GM19023 (cell line): ENCODE results near the gene ADA.

Source experiments
- ATAC-seq: cut with Tn5 transposase; IDR thresholded peaks from one replicate; pipeline ENCODE4 v1.9.1; 2021; ENCODE audit warnings: mild to moderate bottlenecking, moderate library complexity; ENCODE audit not compliant: unreplicated experiment

Gene ADA

DNA sequence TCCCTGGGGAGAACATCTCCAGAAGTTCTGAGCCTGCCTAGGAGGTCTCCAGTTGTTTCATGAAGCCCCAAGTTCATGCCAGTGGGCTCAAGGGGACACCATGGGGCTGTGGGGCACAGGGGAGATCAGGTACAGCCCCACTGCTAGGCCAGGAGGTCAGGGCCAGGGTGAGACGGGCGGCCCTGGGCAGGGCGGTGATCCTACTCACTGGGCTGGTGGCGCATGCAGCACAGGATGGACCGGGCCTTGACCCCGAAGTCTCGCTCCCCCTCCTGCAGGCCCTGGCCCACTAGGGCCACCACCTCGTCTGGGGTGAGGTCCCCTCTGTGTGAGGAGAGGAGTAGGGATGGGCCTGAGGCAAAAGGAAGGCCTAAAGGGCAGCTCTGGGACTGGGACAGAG, 26.1 kb downstream of the ADA start:
- no peak for ATAC-seq

DNA sequence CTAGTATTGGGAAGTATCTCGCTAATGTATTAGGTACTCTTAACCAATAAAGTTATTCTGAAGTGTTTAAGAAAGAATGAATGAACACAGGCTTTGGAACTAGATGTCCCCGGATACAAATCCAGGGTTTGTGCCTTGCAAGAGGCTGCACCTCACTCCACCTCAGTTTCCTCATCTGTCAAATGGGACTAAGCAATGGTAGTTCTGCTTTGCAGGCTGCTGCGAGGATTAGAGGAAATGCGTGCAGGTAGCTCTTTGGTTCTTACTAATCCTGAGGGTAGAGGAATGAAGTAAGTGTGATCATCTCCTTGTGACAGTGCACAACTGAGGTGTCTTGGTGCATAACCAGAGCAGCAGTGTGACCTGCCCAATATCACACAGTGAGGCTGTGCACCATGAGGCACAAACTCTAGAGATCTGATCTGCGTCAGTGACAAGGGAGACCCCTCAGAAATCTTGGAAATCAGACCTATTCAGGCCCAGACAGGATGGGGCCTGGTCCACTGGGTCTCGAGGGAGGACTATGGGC, 26.7 kb downstream of the ADA start:
- no peak for ATAC-seq

DNA sequence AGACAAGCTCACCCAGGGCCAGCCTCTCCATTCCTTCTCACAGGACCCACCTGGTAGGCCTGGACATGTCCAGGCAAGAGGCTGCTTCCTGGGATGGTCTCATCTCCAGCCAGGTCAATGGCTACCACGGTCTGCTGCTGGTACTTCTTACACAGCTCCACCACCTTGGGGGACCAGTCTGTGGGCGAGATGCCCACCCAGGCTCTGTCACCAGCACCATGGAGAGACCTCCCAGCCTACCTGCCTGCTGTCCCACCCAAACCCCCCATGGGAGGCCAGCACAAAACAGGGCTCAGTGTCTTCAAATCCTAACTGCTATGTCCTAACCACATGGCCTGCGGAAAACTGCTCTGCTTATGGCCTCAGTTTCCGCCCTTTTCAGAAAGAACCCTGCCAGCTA, 27.3 kb downstream of the ADA start:
- ATAC-seq = no peak

DNA sequence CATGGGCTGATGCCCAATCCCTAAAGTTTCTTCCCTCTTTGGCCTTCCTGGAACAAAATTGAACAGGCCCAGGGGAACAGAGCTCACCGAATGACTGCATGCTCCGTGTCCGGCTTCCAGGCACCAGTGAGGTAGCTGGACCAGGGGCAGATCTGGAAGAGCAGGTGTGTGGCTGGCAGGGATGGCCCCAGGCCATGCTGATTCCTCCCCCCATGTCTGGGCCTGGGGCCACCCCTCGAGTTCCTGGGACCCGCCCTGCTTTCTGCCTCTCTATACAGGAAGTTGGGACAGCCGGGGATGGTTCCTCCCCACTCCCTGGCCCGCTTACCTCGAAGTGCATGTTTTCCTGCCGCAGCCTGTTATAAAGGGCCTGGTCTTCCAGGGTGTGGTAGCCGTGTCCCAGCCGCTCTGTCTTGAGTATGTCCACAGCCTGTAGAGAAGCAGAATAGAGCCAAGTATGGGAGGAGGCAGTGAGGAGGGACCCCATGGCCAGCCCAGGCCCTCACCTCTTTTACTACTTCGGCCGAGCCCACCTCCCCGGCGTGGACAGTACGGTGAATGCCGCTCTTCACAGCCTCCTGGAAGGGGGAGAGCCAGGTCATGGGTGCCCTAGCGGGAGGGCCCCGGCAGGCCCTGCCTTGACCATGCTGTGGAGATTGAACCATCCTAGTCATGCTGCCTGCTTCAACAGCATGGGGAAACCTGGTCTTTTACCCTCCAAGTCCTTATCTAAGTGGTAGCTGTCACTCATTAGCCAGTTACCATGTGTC, 28.8 kb downstream of the ADA start:
- no peak for ATAC-seq

DNA sequence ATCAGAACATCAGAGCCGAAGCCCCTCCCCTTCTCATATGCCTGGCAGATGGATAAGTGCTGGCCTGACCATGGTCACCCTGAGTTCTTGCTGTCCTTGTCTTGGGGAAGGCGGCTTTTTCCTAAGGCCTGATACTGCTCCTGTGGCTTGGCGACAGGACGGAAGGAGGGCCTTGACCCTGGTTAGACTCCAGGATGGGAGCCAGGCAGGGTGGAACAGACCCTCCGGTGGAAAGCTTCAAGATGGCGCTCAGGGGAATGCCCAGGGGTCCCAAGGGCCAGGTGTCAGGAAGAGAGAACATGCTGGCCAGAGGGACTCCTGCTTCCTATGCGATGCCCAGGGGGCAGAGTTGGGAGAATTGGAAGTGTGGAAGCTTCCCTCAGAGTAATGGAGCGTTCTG, 29.6 kb downstream of the ADA start:
- no peak for ATAC-seq

DNA sequence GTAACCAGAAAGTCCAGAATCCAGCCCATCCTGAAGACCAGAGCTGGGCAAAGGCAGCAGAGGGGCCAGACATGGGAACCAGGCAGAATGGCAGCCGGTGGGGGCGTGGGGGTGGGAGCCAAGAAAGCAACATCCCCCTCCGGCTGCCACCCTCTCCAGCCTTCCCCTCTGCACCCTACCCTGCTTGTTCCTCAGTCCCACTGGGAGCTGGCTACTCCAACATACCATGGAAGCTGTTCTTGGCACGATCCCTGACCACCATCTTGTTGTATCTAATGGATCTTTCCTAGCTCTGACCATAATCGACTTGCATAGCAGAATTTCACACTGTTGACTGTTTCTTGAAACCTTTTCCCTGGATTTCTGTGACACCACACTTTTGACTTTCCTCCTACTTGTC, 30.2 kb downstream of the ADA start:
- ATAC-seq = no peak

DNA sequence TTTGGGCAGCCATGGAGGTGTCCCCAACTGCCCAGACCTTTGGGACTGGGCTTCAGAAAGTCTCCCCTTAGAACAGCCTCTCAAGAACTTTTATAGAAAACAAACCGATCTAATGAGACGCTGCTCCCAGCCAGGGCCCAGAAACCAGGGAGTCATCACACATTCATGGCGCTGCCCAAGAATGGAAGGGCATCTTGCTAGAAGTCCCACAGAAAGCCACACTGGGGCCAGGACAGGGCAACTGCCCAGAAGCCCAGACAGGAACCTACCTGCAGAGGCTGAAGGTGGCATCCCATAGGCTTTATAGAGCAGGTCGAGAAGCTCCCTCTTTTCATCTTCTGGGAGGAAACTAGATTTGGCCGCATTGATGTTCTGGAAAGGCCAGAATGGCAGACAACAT, 31.5 kb downstream of the ADA start:
- no peak for ATAC-seq

DNA sequence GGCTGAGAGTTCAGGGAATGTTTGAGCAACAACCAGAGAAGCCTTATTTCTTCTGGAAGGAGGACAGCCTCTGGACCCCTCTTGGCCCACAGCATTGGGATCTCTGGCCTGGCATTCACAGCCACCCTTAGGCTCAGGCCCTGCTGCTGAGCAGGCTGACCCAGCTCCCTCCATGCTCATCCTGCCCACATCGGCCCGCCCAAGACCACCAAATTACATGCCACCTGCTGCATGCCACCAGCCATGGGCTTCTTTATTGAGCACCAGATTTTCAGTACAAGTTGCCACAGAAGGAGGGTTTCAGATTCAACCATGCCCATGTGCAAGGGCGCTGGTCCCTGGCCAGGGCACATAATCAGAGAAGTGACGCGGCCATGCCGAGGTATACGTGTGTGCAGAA, 32.2 kb downstream of the ADA start:
- no peak for ATAC-seq

DNA sequence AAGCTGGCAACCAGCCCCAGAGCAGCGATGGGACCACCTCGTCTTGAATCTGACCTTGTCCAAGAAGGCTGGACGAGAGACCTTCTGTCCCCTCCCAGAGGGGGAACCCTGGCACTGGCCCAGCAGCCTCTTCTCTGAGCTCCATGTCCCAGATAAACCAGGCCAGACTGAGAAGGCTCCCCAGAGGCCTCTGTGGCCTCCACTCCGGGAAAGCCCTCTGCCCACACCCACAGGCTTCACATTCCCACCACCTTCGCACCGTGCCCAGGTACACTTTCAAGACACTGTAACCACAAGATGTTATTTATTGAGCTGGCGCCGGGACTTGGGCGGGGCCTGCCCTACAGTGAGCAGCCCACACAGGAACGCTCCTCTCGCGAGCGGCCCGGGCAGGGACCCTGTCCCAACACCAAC, 33.2 kb downstream of the ADA start:
- no peak for ATAC-seq

DNA sequence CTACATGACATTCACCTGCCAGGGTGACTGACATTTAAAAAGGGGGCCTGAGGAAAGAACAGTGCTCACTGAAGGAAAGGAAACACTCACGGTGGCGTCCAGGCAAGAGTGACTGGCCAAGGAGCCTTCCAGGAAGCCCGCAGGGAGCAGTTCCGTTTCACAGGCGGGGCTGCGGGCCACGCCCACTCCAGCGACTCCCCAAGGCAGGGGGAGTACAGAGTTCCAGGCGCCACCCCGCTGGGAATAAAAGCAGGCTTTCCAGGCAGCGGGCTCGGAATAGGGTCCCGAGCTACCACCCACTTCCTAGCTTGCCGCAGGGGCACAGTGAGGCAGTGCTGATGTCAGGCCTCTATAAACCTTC, 34.9 kb downstream of the ADA start:
- no peak for ATAC-seq

DNA sequence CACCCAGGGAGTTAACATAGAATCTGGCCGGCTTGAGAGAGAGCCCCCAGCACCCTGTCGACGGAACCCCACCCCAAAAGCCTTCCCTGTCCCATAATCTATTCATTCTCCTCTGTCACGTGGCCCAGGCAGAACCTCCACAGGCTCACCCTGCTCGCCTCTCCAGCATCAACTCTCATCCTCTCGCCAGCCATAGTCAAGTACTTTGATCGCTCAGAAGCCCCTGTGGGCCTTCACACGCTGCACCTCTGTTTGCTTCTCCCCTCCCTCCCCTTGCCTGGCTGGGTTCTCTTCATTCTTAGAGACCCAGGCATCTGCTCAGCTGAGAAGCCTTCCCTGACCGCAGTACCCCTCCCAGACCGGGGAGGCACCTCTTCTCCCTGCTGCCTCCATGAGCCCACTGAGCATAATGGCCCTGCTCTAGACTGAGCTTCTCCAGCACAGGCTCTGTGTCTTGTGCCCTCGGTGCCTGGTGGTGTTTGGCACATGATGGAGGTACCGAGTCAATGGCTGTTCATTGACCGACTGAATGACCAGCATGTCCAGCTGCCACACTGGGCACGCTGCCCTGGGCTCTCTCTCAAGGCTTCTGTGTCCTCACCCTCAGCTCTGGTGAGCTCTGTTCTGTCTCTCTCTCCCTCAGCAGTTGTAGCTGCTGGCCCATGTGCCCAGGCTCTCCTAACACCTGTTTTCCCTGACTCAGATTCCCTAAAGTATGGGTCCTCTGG, 35.5 kb downstream of the ADA start:
- ATAC-seq = no peak

DNA sequence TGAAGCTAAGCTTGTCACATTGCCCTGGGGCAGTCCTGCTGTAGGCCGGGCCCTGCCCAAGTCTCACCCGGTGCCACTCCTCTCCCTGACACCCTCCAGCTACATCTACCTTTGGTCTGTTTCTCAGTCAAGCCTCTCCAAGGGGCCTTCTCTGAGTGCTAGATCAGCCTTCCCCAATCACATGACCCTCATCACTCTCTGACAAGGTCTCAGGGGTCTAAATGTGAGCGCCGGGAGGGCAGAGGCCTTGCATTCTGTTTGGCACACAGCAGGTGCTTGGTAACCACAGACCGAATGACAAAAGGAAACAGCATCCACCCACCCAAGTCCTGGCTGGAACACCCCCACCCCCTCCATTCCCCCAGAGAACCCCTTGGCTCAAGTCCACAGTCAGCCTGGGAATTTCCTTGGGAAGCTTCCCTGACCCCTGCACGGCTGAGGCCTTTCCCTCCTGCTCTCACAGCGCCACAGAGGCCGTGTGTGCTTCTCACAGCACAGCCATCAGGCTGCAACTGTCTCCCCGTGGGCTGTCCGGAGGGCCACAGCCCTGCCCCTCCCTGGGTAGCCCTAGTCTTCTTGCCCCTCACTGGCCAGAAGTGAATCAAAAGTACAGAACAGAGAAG, 36.2 kb downstream of the ADA start:
- no peak for ATAC-seq

DNA sequence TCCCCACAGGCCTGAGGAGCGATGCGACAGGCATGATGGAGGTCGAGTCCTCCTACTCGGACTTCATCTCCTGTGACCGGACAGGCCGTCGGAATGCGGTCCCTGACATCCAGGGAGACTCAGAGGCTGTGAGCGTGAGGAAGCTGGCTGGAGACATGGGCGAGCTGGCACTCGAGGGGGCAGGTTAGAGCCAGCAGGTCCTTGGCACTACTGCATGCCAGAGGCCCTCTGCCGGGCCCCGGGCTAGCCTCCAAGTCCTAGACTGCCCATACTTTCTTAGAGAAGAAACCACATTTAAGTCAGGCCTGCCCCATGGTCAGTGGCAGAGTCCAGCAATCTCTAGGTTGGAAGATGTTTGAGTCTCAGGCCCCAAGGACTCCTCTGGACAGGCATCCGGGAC, 37.0 kb downstream of the ADA start:
- no peak for ATAC-seq

DNA sequence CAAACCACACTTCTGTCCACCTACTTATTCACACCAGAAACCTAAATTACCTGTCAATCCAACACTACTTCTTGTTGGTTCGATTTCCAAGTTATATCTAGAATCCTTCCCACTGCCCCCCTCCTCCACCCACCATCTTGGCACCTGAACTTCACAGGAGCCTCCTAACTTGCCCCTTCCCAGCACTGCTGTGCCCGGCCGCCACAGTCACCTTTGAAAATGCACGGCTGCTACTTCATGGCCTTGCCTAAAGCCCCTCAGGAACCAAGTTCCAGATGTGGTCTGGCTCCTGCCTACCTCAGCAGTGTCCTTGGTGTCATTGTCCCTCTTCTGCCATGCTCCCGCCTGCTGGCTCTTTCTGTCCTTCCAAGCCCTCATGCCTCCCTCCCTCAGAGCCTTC, 37.9 kb downstream of the ADA start:
- ATAC-seq = no peak

DNA sequence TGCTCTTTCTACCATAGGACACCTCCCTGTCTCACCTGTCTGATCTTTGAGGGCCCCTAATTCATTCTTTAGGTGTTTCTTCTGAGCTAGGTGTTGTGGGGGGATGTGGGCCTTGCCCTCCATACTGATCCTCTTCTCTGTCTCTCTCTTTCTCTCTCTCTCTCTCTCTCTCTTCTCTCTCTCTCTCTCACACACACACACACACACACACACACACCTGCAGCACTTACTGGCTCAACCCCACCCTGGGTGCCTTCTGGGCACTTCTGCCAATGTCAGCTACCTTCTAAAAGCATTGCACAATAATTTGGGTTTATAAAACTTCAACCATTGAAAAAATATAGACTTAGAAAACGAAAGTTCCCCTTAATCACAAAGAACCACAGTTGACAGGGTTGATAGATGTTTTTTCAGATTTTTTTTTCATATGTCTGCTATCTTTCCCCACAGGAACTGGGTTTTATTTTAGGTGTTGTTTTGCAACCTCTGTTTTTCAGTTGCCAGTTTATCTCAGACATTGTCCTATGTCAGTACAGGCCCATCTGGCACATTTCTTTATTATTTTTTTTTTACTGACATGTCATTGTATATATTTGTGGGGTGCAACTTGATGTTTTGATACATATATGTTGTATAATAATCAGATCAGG, 41.1 kb downstream of the ADA start:
- peak; percentile 11 for ATAC-seq

DNA sequence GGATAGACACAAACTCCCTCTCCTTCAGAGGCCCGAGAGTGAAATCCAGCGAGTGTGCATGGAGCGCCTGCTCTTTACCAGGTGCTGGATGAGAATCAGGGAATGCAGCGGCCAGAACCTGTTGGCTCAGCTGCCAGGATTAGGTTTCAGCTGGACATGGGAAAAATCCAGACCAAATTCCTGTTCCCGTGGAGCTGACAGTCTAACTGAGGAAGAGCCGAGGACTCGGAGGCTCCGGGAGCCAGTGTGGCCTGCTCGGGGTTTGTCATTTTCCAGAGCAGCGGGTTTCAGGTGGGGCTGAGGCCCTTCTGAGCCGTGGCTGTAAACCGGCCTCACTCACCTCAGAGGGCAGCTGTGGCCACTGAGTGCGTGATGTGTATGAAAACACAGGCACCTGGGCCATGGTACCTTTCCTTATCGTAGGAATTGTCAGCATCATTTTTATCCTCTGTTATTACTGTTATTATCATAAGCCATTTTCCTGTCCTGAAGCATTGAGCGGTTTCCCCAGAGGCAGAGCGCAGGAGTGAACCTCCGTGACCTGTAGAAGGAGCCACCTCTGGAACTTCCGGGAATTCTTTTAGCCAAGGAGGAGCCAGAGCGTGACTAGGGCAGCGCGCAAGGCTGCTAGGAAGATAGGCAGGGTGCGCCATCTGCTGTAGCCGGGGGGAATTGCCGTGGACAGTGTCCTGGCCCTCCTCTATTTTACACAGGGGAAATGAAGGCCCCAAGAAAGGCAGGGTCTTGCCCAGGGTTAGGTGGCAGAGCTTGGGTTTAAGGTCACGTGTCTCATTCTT, 41.8 kb downstream of the ADA start:
- ATAC-seq = peak; percentile 81

DNA sequence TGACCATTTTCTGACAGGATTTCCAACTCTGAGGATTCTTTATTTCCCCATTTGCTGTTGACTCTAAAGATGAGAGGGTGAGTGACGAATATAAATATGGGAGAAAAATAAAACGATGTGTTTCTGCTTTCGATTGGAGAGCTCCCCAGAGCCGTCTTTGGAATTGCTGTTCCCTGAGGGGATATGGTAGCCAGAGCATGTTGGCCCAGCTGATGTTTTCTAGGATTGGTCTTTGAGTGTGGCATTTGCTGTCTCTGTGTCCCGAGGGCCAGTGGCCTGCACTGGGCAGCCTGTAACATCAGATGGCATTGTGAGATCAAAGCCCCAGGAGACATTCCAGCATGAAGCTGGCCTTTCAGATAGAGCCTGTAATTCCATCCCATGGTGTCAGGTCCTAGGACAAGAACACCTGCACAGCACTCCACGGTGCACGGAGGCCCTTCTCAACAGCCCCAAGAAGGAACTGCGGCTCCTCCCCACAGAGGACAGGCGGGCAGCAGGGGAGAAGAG, 42.4 kb downstream of the ADA start:
- no peak for ATAC-seq

DNA sequence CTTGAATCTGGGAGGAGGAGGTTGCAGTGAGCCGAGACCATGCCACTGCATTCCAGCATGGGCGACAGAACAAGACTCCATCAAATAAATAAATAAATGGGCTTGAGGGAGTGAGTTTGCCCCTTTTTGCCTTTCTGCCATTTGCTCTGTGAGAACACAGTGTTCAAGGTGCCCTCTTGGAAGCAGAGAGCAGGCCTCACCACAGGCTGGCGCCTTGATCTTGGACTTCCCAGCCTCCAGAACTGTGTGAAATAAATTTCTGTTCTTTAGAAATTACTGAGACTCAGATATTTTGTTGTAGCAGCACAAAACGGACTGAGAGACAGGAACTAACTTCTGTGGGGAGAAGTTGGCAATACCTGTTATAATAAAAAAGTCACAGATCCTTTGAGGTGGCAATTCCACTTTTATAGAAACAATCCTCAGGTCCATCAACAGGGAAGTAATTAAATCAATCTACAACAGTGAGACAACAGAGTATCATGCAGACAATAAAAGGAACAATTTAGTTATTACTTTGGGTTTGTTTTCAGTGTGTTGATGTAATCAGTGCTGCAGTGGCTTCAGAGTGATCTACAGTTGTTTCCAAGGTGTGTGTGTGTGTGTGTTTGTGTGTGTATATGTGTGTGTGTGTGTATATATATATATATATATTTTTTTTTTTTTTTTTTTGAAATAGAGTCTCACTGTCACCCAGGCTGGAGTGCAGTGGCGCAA, 44.6 kb downstream of the ADA start:
- ATAC-seq = no peak

DNA sequence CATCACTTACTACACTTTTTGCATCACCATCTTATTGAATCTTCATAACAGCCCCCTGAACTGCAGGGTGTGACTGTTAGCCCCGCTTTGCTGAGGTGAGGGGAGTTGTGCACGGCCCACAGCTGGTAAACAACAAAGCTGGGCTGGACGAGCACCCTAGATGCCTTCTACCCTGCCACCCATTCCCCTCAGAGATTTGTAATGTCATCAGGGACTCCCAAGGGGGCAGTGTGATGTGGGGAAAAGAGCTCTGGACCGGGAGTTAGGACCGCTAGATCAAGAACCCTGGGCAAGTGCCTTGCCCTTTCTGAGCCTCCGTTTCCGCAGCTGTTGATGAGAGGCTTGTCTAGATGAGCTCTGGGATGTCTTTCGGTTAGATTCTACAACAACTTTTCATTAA, 48.2 kb downstream of the ADA start:
- no peak for ATAC-seq

DNA sequence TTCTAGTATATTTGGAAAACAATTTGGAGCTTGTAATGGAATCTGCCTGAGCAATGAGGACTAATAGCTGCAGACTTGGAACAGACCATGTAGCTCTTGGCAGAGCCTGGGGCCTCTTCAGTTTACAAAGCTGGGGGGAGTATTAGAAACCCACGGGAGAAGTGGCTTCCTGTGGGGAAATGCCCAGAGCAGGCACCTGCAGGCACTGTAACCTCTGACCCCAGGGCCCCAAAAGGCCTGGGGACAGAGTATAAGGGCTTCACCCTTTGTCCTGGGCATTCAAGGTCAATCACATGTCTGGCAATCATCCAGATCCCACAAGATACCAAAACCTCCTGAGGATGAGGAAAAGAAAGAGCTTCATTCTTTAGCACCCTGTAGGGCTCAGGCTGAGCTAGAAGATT, 49.7 kb downstream of the ADA start:
- no peak for ATAC-seq
